ENCODE measurements around the gene TFAP2D. TPM values are rescaled to one million over a fixed set of nuclear protein-coding genes. Genes with fewer than 3 reads are reported as not detected.

TFAP2D gene
- total RNA-seq, 2 donors from 2014 or later: not detected

GRCh38 chr6:50713977-50714486 lies 706 bp downstream of the TFAP2D start:
- TF ChIP-seq CTCF (IDR thresholded peaks at IDR 0.05): no peak
- no peak overlapping the region for H3K4me3 ChIP-seq
- no peaks in the 10 kb centered on the region for H3K4me1 ChIP-seq (ENCODE audit: control insufficient read depth in 1 of 2, low read depth in 2 of 2)
- no peaks in the 10 kb centered on the region for H3K36me3 ChIP-seq
- H3K27me3 ChIP-seq (replicated peaks; ENCODE audit: insufficient read depth): no peaks in the 10 kb centered on the region
- no peak for ATAC-seq (ENCODE audit: insufficient number of reproducible peaks, low FRiP score, low read depth)
- no peak overlapping the region for H3K27ac ChIP-seq
- DNase-seq (ENCODE audit: low spot score): no peak
- no peaks in the 10 kb centered on the region for H3K9me3 ChIP-seq

- DNase-seq (ENCODE audit: low spot score) (no peak), ATAC-seq (ENCODE audit: insufficient number of reproducible peaks, low FRiP score, low read depth) (no peak)
- Histone ChIP-seq H3K4me3 (no peak overlapping the region), H3K27ac (no peak overlapping the region), H3K9me3 (no peaks in the 10 kb centered on the region), H3K4me1 (ENCODE audit: control insufficient read depth in 1 of 2, low read depth in 2 of 2) (no peaks in the 10 kb centered on the region), H3K36me3 (no peaks in the 10 kb centered on the region), H3K27me3 (replicated peaks; ENCODE audit: insufficient read depth) (no peaks in the 10 kb centered on the region)
- no peak for TF ChIP-seq CTCF (IDR thresholded peaks at IDR 0.05)
These were observed 1.4 kb downstream of the TFAP2D start for GRCh38 chr6:50714487-50715379.

GRCh38 chr6:50716899-50717509 lies 3.7 kb downstream of the TFAP2D start:
- no peak for DNase-seq (ENCODE audit: low spot score)
- Histone ChIP-seq H3K27ac (no peak overlapping the region), H3K9me3 (no peaks in the 10 kb centered on the region), H3K4me1 (ENCODE audit: control insufficient read depth in 1 of 2, low read depth in 2 of 2) (no peaks in the 10 kb centered on the region), H3K36me3 (no peaks in the 10 kb centered on the region), H3K27me3 (replicated peaks; ENCODE audit: insufficient read depth) (no peaks in the 10 kb centered on the region), H3K4me3 (no peak overlapping the region)
- TF ChIP-seq CTCF (IDR thresholded peaks at IDR 0.05): no peak
- ATAC-seq (ENCODE audit: insufficient number of reproducible peaks, low FRiP score, low read depth): no peak

GRCh38 chr6:50717734-50718457 lies 4.6 kb downstream of the TFAP2D start:
- DNase-seq (ENCODE audit: low spot score) (no peak), ATAC-seq (ENCODE audit: insufficient number of reproducible peaks, low FRiP score, low read depth) (no peak)
- H3K27me3 ChIP-seq (replicated peaks; ENCODE audit: insufficient read depth): no peaks in the 10 kb centered on the region
- H3K4me1 ChIP-seq (ENCODE audit: control insufficient read depth in 1 of 2, low read depth in 2 of 2): no peaks in the 10 kb centered on the region
- H3K9me3 ChIP-seq: no peaks in the 10 kb centered on the region
- no peak overlapping the region for H3K4me3 ChIP-seq
- no peaks in the 10 kb centered on the region for H3K36me3 ChIP-seq
- no peak for TF ChIP-seq CTCF (IDR thresholded peaks at IDR 0.05)
- H3K27ac ChIP-seq: no peak overlapping the region

GRCh38 chr6:50718566-50718965 lies 5.2 kb downstream of the TFAP2D start:
- Histone ChIP-seq H3K27me3 (replicated peaks; ENCODE audit: insufficient read depth) (no peaks in the 10 kb centered on the region), H3K4me3 (no peak overlapping the region), H3K27ac (no peak overlapping the region), H3K36me3 (no peaks in the 10 kb centered on the region), H3K9me3 (no peaks in the 10 kb centered on the region), H3K4me1 (ENCODE audit: control insufficient read depth in 1 of 2, low read depth in 2 of 2) (no peaks in the 10 kb centered on the region)
- ATAC-seq (ENCODE audit: insufficient number of reproducible peaks, low FRiP score, low read depth) (no peak), DNase-seq (ENCODE audit: low spot score) (no peak)
- TF ChIP-seq CTCF (IDR thresholded peaks at IDR 0.05): no peak

All from thoracic aorta (tissue), 2 donors.